Fibroblast of lung (primary cell): ENCODE data around the gene DNMT3A. TPM values are rescaled to one million over a fixed set of nuclear protein-coding genes. Genes with fewer than 3 reads are reported as not detected.

Experiments
- DNase-seq, 2 donors: peaks; one replicate each; pipeline versions ENCODE4 v3.0.0 to v3.0.0-alpha.2; 2010; ENCODE audit warnings: low read depth in 2 of 2
- H2AFZ ChIP-seq: 2 replicates; pipeline ENCODE4 v1.5.1; 2012; ENCODE audit warnings: low read length, control low read depth, inconsistent platforms
- H3K27ac ChIP-seq: 2 replicates; pipeline ENCODE4 v1.5.1; 2011; ENCODE audit warnings: low read length, control low read depth; ENCODE audit not compliant: insufficient read depth
- H3K27me3 ChIP-seq: 2 replicates; pipeline ENCODE4 v1.5.1; 2011; ENCODE audit warnings: mild to moderate bottlenecking, low read length; ENCODE audit not compliant: control insufficient read depth, insufficient read depth
- H3K36me3 ChIP-seq: 2 replicates; pipeline ENCODE4 v1.5.1; 2011; ENCODE audit warnings: low read length; ENCODE audit not compliant: control insufficient read depth, insufficient read depth
- H3K4me1 ChIP-seq: 2 replicates; pipeline ENCODE4 v1.5.1; 2011; ENCODE audit warnings: low read length; ENCODE audit not compliant: control insufficient read depth, insufficient read depth; ENCODE audit errors: extremely low read depth
- H3K4me2 ChIP-seq: 2 replicates; pipeline ENCODE4 v1.5.1; 2011; ENCODE audit warnings: low read length, control low read depth; ENCODE audit not compliant: insufficient read depth; ENCODE audit errors: extremely low read depth
- H3K4me3 ChIP-seq, 4 experiments: fragments of 200-600 bp in 1 of 4; sonication (generic) in 1 of 4; replicated peaks in 1 of 4; 2 replicates each; pipeline ENCODE4 v1.5.1; 2011 to 2016; ENCODE audit warnings: low read length in 4 of 4, low read depth in 3 of 4, mild to moderate bottlenecking in 3 of 4, control low read depth in 2 of 4, inconsistent platforms in 1 of 4, mixed read lengths in 1 of 4; ENCODE audit not compliant: insufficient read depth in 1 of 4; ENCODE audit errors: control extremely low read depth in 1 of 4
- H3K79me2 ChIP-seq: 2 replicates; pipeline ENCODE4 v1.5.1; 2012; ENCODE audit warnings: mild to moderate bottlenecking, low read length, inconsistent platforms; ENCODE audit not compliant: control insufficient read depth, insufficient read depth
- H3K9ac ChIP-seq: 2 replicates; pipeline ENCODE4 v1.5.1; 2011; ENCODE audit warnings: mild to moderate bottlenecking, low read length, control low read depth; ENCODE audit not compliant: insufficient read depth
- H3K9me3 ChIP-seq: 2 replicates; pipeline ENCODE4 v1.5.1; 2012; ENCODE audit warnings: low read depth, low read length; ENCODE audit not compliant: control insufficient read depth, insufficient read depth
- H4K20me1 ChIP-seq: 2 replicates; pipeline ENCODE4 v1.5.1; 2011; ENCODE audit warnings: low read length; ENCODE audit not compliant: control insufficient read depth, insufficient read depth; ENCODE audit errors: extremely low read depth
- EZH2 ChIP-seq: IDR thresholded peaks from 2 replicates; pipeline ENCODE4 v1.5.1; 2012; ENCODE audit warnings: low read length, control low read depth, mild to moderate bottlenecking; ENCODE audit errors: missing control alignments
- polyA plus RNA-seq, 2 donors: library from polyadenylated mRNA; depleted of rRNA in 1 of 2; stranded (reverse) in 1 of 2; unstranded in 1 of 2; fragments of >200 nt; gene quantifications; 2 replicates each; pipeline ENCODE4 v1.2.1, GENCODE V29; 2011 to 2012; ENCODE audit warnings: missing spikeins in 1 of 2
- total RNA-seq: library from RNA; depleted of rRNA; stranded (reverse); fragments of >200 nt; gene quantifications from 2 replicates; pipeline ENCODE4 v1.2.1, GENCODE V29; 2014
- TF ChIP-seq, protein P1 (sequence below), 2 donors: IDR thresholded peaks in 1 of 2; conservative IDR thresholded peaks in 1 of 2; 1 replicate in 1 of 2; 2 replicates in 1 of 2; pipeline ENCODE4 v1.5.1; 2011 to 2012; ENCODE audit warnings: low read length in 2 of 2, control low read depth in 1 of 2, inconsistent platforms in 1 of 2, low read depth in 1 of 2, mild to moderate bottlenecking in 1 of 2

Gene DNMT3A
- total and polyA plus RNA-seq, 2 donors (not counting 1 experiment from before 2014, with no cell fraction given) = 3.6 to 19.7 TPM

DNA sequence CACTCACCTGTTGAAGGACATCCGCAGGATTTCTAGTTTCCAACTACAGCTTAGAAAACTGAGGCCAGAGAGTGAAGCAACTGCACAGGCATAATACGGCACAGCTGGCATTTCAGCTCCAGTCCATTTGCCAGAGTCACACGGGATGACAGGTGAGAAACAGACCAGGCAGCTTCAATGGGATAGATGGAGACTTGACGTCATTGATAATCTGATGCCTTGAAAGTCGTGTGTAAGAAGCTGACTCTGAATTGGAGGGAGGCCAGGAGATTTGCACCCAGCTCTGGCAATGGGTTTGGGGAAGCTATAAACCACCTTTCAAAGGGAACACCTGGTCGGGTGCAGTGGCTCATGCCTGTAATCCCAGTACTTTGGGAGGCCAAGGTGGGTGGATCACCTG is 12.4 kb upstream of the DNMT3A start:
- TF ChIP-seq, protein P1, sequence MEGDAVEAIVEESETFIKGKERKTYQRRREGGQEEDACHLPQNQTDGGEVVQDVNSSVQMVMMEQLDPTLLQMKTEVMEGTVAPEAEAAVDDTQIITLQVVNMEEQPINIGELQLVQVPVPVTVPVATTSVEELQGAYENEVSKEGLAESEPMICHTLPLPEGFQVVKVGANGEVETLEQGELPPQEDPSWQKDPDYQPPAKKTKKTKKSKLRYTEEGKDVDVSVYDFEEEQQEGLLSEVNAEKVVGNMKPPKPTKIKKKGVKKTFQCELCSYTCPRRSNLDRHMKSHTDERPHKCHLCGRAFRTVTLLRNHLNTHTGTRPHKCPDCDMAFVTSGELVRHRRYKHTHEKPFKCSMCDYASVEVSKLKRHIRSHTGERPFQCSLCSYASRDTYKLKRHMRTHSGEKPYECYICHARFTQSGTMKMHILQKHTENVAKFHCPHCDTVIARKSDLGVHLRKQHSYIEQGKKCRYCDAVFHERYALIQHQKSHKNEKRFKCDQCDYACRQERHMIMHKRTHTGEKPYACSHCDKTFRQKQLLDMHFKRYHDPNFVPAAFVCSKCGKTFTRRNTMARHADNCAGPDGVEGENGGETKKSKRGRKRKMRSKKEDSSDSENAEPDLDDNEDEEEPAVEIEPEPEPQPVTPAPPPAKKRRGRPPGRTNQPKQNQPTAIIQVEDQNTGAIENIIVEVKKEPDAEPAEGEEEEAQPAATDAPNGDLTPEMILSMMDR (conservative IDR thresholded peaks at IDR 0.05 in 1 of 2, IDR thresholded peaks at IDR 0.05 in 1 of 2; ENCODE audit: low read depth in 1 of 2, low read length in 2 of 2) = no peak
- TF ChIP-seq EZH2 = no peak
- H3K4me3 ChIP-seq = no peak overlapping the region
- H3K9ac ChIP-seq = no peak overlapping the region
- no peaks in the 10 kb centered on the region for H3K36me3 ChIP-seq
- H3K27ac ChIP-seq = no peak overlapping the region
- H3K4me2 ChIP-seq = no peak overlapping the region
- H3K27me3 ChIP-seq = no peaks in the 10 kb centered on the region
- no peak overlapping the region for H2AFZ ChIP-seq
- no peaks in the 10 kb centered on the region for H3K9me3 ChIP-seq
- no peaks in the 10 kb centered on the region for H3K79me2 ChIP-seq
- no peak for DNase-seq
- no peaks in the 10 kb centered on the region for H4K20me1 ChIP-seq
- H3K4me1 ChIP-seq = peaks cover 2% of the 10 kb centered on the region

DNA sequence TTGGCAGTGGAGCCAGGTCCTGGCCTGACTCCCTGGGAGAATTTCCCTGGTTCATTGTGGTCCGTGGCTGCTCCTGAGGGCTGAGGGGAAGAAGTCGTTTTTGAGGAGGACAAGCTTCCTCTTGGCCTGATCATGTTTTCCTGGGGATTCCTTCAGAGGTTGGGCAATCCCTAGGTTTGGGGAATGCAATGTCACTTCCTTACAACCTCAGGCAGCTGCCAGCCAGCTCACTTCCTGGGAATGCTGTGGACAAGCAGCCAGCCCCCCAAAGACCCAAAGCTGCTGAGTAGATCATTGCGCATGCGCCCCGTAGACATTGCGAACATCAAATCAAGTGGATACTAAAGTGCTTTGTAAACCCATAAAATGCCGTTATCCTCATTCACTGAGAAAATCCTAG is 7.7 kb upstream of the DNMT3A start:
- peak; percentile 63 to 79 for DNase-seq
- Histone ChIP-seq H2AFZ (peak overlapping the region; percentile 39), H3K79me2 (no peaks in the 10 kb centered on the region), H4K20me1 (no peaks in the 10 kb centered on the region), H3K4me2 (peak overlapping the region; percentile 45), H3K4me3 (no peak overlapping the region), H3K27me3 (no peaks in the 10 kb centered on the region), H3K36me3 (no peaks in the 10 kb centered on the region), H3K27ac (no peak overlapping the region), H3K9ac (no peak overlapping the region), H3K4me1 (peaks cover 8% of the 10 kb centered on the region), H3K9me3 (no peaks in the 10 kb centered on the region)
- TF ChIP-seq, protein P1 (conservative IDR thresholded peaks at IDR 0.05 in 1 of 2, IDR thresholded peaks at IDR 0.05 in 1 of 2; ENCODE audit: low read depth in 1 of 2, low read length in 2 of 2) = no peak
- no peak for TF ChIP-seq EZH2

DNA sequence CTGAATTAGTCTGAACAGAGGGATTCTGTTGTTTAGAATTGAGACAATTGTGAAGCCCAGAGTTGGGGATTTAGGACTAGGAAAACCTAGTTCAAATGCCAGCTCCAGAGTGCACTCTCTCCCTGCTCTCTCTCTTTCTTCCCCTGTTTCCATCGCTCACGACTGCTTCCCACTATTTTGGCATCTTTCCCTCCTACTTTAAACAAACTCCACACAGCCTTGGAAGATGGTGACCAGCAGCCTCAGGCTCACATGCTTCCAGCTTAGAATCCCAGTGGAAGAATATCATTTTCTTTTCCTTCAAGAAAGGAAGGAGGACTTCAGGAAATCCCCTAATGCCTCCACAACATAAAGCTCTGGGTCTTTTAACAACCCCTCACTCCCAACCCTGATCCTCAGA is 6.1 kb upstream of the DNMT3A start:
- TF ChIP-seq, protein P1 (conservative IDR thresholded peaks at IDR 0.05 in 1 of 2, IDR thresholded peaks at IDR 0.05 in 1 of 2; ENCODE audit: low read depth in 1 of 2, low read length in 2 of 2) = no peak
- TF ChIP-seq EZH2 = no peak

More for the DNA sequence above, 6.1 kb upstream of the DNMT3A start:
- H3K79me2 ChIP-seq = no peaks in the 10 kb centered on the region
- H3K27ac ChIP-seq = no peak overlapping the region
- H3K9ac ChIP-seq = no peak overlapping the region
- H3K27me3 ChIP-seq = no peaks in the 10 kb centered on the region
- peak; percentile 51 to 68 for DNase-seq
- peaks cover 8% of the 10 kb centered on the region for H3K4me1 ChIP-seq
- no peak overlapping the region for H2AFZ ChIP-seq
- H3K4me2 ChIP-seq = no peak overlapping the region
- H4K20me1 ChIP-seq = no peaks in the 10 kb centered on the region
- H3K9me3 ChIP-seq = no peaks in the 10 kb centered on the region
- H3K4me3 ChIP-seq = no peak overlapping the region
- no peaks in the 10 kb centered on the region for H3K36me3 ChIP-seq
